Measurements from ENCODE around the gene DCAKD. TPM values are rescaled to one million over a fixed set of nuclear protein-coding genes. Genes with fewer than 3 reads are reported as not detected.

The DCAKD gene
- total and polyA plus RNA-seq, 2 experiments from 2014 or later, result 60.6 to 113 TPM

DNA sequence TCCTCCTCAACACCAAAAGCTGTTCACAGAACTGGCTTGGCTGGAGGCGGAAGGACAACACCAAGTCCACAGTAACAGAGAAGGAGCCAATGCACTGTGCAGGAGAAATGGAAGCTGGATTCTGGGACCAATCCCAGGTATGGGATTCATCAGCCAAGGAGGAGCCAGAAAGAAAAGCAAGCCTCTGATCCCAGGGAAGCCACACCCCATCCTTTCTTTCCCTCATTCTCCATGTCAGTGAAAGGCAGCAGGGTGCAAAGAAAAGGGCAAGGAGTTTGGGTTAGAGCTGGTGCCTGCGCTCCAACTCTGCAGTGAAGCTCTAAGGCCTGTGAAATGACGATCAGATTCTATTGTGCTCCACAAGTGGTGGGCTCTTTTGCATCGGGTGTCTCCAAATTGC lies 11.0 kb downstream of the DCAKD start:
- H3K4me1 ChIP-seq (ENCODE audit: low read depth), result peaks cover 24% of the 10 kb centered on the region
- no peaks in the 10 kb centered on the region for H3K9me3 ChIP-seq (ENCODE audit: low read depth)
- TF ChIP-seq, protein P1, sequence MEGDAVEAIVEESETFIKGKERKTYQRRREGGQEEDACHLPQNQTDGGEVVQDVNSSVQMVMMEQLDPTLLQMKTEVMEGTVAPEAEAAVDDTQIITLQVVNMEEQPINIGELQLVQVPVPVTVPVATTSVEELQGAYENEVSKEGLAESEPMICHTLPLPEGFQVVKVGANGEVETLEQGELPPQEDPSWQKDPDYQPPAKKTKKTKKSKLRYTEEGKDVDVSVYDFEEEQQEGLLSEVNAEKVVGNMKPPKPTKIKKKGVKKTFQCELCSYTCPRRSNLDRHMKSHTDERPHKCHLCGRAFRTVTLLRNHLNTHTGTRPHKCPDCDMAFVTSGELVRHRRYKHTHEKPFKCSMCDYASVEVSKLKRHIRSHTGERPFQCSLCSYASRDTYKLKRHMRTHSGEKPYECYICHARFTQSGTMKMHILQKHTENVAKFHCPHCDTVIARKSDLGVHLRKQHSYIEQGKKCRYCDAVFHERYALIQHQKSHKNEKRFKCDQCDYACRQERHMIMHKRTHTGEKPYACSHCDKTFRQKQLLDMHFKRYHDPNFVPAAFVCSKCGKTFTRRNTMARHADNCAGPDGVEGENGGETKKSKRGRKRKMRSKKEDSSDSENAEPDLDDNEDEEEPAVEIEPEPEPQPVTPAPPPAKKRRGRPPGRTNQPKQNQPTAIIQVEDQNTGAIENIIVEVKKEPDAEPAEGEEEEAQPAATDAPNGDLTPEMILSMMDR (IDR thresholded peaks at IDR 0.05; ENCODE audit: low read depth, low read length), result no peak
- no peaks in the 10 kb centered on the region for H3K36me3 ChIP-seq
- H3K27ac ChIP-seq, result peak overlapping the region; percentile 69
- no peak overlapping the region for H3K4me3 ChIP-seq
- no peak for DNase-seq (ENCODE audit: low read depth in 1 of 2, low spot score in 1 of 2)
- no peaks in the 10 kb centered on the region for H3K27me3 ChIP-seq

DNA sequence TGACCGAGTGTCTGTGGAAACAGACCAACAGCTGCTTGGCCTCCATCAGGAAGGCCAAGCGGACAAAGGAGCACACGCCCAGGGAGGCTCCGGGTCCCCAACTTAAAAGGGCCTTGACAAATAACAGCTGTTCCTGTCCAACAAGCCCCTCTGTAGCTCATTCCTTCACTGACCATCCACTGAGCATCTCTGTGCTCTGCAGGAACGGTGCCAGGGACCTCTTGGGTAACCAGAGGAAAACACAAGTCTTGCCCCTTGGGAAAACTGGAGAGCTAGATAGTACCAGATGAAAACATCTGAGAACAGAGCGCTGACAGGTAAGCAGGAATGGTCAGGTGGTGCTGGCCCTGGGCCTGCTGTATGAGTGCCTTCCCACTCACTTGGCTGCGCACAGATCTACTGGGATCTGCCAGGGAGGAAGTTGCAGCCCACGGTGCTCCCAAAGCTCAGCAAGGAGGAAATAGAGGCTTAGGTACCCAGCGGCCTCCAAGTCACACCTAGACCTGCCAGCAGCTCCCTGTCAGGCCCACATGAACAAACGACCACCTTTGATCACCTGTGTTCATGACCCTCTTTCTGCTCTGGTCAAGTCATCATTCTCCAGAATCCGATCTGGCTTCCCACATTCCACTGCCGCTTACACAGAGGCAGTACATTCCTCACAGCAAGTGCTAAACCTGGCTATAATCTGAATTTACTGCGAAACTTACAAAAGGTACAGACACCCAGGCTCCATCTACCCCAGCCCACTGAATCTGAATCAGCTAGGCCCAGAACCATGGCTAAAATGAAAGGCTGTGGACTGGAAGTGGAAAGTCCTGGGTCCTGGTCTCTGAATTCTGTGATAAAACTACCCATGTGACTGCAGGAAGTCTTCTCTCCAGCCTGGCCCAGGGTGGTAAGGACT lies 12.5 kb downstream of the DCAKD start:
- Histone ChIP-seq H3K9me3 (ENCODE audit: low read depth) (no peaks in the 10 kb centered on the region), H3K4me1 (ENCODE audit: low read depth) (peaks cover 15% of the 10 kb centered on the region), H3K4me3 (no peak overlapping the region), H3K36me3 (peaks cover 2% of the 10 kb centered on the region), H3K27ac (peak overlapping the region; percentile 71), H3K27me3 (no peaks in the 10 kb centered on the region)
- TF ChIP-seq, protein P1 (IDR thresholded peaks at IDR 0.05; ENCODE audit: low read depth, low read length), result no peak
- peak in 1 of 2 donors; percentile 70 for DNase-seq (ENCODE audit: low read depth in 1 of 2, low spot score in 1 of 2)

DNA sequence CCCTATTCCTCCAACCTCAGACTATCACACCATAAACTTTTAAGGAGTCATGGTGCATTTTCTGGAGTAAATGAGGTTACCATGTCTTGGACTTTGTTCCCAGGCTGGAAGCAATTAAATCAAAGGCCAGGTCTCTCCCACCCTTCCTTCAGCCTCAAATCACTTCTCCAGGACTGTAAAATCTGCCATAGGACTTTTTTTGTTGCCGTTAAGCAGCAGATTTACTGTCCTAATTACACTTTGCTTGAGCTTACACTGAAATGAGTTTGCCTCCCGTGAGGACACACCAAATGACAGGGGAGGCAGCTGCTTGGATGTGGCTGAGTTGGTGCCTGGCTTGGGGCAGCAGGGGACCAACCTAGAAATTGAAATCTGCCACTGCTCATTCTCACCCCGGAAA lies 14.7 kb downstream of the DCAKD start:
- H3K4me1 ChIP-seq (ENCODE audit: low read depth), result peaks cover 10% of the 10 kb centered on the region
- TF ChIP-seq, protein P1 (IDR thresholded peaks at IDR 0.05; ENCODE audit: low read depth, low read length), result no peak
- no peak overlapping the region for H3K27ac ChIP-seq
- no peak overlapping the region for H3K4me3 ChIP-seq
- H3K9me3 ChIP-seq (ENCODE audit: low read depth), result no peaks in the 10 kb centered on the region
- H3K36me3 ChIP-seq, result peaks cover 3% of the 10 kb centered on the region
- DNase-seq (ENCODE audit: low read depth in 1 of 2, low spot score in 1 of 2), result no peak
- H3K27me3 ChIP-seq, result no peaks in the 10 kb centered on the region

DNA sequence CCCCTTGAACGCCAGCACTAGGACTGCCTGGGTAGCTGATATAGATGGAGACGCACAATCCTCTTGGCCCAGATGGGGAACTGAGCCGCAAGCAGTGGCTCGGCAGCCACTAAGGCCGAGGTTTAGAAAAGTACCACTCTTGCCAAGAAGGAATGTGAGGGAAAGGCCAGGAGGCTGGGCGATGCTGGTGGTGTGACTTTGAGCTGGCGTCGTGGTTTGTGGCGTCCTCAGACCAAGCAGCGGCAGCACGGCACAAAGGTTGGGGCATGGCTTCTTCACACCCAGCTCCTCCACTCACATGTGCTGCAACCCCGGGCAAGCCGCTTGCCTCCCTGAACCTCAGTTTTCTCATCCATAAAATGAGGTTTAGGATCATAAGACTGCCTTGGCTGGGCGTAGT lies 15.6 kb downstream of the DCAKD start:
- DNase-seq (ENCODE audit: low read depth in 1 of 2, low spot score in 1 of 2), result no peak
- no peaks in the 10 kb centered on the region for H3K27me3 ChIP-seq
- TF ChIP-seq, protein P1 (IDR thresholded peaks at IDR 0.05; ENCODE audit: low read depth, low read length), result no peak
- no peak overlapping the region for H3K27ac ChIP-seq
- H3K4me1 ChIP-seq (ENCODE audit: low read depth), result peaks cover 9% of the 10 kb centered on the region
- H3K9me3 ChIP-seq (ENCODE audit: low read depth), result no peaks in the 10 kb centered on the region
- H3K36me3 ChIP-seq, result peaks cover 3% of the 10 kb centered on the region
- H3K4me3 ChIP-seq, result no peak overlapping the region

DNA sequence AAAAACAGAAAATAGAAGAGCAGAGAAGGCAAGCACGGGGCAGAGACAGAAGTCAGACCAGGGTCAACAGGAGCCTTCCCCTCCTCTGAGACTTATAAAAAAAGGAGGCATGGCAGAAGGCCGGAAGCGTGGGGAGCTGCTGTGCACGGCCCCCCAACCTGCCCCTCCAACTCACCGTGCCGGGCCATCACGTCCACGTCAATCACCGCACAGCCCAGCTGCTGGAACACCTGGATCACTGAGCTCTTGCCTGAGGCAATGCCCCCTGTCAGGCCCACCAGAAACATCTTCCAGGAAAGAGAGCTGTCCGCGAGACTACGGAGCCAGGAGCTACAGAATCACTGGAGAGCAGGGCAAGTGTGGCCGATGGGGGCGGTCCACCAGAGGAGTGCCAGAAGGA lies 16.8 kb downstream of the DCAKD start:
- Histone ChIP-seq H3K4me1 (ENCODE audit: low read depth) (peaks cover 8% of the 10 kb centered on the region), H3K9me3 (ENCODE audit: low read depth) (no peaks in the 10 kb centered on the region), H3K27me3 (no peaks in the 10 kb centered on the region), H3K36me3 (peaks cover 6% of the 10 kb centered on the region), H3K4me3 (no peak overlapping the region), H3K27ac (no peak overlapping the region)
- TF ChIP-seq, protein P1 (IDR thresholded peaks at IDR 0.05; ENCODE audit: low read depth, low read length), result no peak
- DNase-seq (ENCODE audit: low read depth in 1 of 2, low spot score in 1 of 2), result no peak

All from cardiac muscle cell (in vitro differentiated cells and primary cell).